Stimulated activated CD8-positive, alpha-beta memory T cell treated with anti-CD3 and anti-CD28 coated beads, Interleukin-7, amount 100 ng/mL, for 24 hours (primary cell): ENCODE measurements around the gene PTPN1.
"Not testable (repeated sequence)": the region's sequence is repeated elsewhere in the genome, so short reads cannot be mapped to it uniquely, and the experiment has no call there.

Source experiments
- DNase-seq: peaks from one replicate; pipeline ENCODE4 v3.0.0-alpha.2; 2020; ENCODE audit warnings: low read depth

The PTPN1 gene

GRCh38 chr20:50610212-50610718 is 100.1 kb downstream of the PTPN1 start:
- DNase-seq = no peak

GRCh38 chr20:50611128-50611810 is 101.1 kb downstream of the PTPN1 start:
- no peak for DNase-seq

- DNase-seq = no peak
Measured at GRCh38 chr20:50613438-50614169, 103.4 kb downstream of the PTPN1 start.

- DNase-seq = no peak
Measured at GRCh38 chr20:50615407-50615806, 105.2 kb downstream of the PTPN1 start.

- no peak for DNase-seq
Measured at GRCh38 chr20:50617022-50617421, 106.8 kb downstream of the PTPN1 start.

- DNase-seq = no peak
Measured at GRCh38 chr20:50618537-50618936, 108.4 kb downstream of the PTPN1 start.

GRCh38 chr20:50620459-50620858 is 110.3 kb downstream of the PTPN1 start:
- DNase-seq = not testable (repeated sequence)

GRCh38 chr20:50621068-50621665 is 111.0 kb downstream of the PTPN1 start:
- no peak for DNase-seq

- DNase-seq = no peak
Measured at GRCh38 chr20:50624351-50625016, 114.3 kb downstream of the PTPN1 start.

- no peak for DNase-seq
Measured at GRCh38 chr20:50625986-50626677, 115.9 kb downstream of the PTPN1 start.

GRCh38 chr20:50627747-50628146 is 117.6 kb downstream of the PTPN1 start:
- DNase-seq = no peak

- DNase-seq = no peak
Measured at GRCh38 chr20:50628332-50628731, 118.1 kb downstream of the PTPN1 start.

GRCh38 chr20:50628853-50629669 is 118.9 kb downstream of the PTPN1 start:
- DNase-seq = no peak

- DNase-seq = no peak
Measured at GRCh38 chr20:50629670-50630045, 119.5 kb downstream of the PTPN1 start.

GRCh38 chr20:50630578-50631263 is 120.5 kb downstream of the PTPN1 start:
- no peak for DNase-seq

- no peak for DNase-seq
Measured at GRCh38 chr20:50632236-50632635, 122.1 kb downstream of the PTPN1 start.

GRCh38 chr20:50632701-50633100 is 122.5 kb downstream of the PTPN1 start:
- DNase-seq = no peak

GRCh38 chr20:50633361-50633760 is 123.2 kb downstream of the PTPN1 start:
- no peak for DNase-seq

- no peak for DNase-seq
Measured at GRCh38 chr20:50634191-50634590, 124.0 kb downstream of the PTPN1 start.
